HTERT RPE-1 (cell line): ENCODE results near the gene EPHA6.

Source experiments
- in situ Hi-C: fragments of 300-500 bp; cut with MboI; formaldehyde crosslinking; loops from 4 replicates; pipeline ENCODE4 v1.14.3; 2020; ENCODE audit warnings: low sequenced_read_pairs

The EPHA6 gene

DNA sequence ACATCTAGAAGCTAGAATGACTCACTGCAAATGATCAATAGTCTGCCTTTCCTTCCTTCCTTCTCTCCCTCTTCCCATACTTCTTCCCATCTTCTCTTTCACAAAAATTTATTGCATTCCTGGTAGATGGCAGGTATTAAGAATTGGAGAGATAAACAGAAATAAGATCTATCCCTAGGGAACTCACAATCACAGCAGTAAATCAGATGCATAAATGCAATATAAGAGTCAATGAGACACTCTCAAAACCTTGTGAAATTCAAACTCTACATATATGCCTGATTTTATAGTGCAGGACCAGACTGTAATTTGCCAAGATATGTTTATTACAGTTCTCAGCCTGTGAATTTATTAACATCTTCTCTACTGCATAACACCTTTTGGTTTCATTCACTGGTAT lies 871.9 kb downstream of the EPHA6 start:
- in situ Hi-C loops, result no loop called here

DNA sequence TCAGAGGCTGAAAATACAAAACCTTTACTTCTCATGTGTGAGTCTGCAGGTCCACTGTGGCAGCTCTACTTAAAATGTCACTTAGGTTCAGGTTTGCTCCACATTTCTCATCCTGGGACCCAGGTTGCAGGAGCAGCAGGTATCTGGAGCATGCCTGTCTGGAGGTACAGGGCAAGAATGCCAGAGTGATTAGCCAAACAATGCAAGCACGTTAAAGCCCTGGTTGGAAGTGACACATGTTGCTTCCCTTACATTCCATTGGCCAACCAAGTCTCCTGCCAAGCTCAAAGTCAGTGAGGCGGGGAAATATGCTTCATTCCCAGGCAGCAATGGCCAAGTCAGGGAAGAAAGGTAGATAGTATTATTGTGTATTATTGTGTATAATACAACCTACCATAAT lies 873.3 kb downstream of the EPHA6 start:
- in situ Hi-C loops, result no loop called here

DNA sequence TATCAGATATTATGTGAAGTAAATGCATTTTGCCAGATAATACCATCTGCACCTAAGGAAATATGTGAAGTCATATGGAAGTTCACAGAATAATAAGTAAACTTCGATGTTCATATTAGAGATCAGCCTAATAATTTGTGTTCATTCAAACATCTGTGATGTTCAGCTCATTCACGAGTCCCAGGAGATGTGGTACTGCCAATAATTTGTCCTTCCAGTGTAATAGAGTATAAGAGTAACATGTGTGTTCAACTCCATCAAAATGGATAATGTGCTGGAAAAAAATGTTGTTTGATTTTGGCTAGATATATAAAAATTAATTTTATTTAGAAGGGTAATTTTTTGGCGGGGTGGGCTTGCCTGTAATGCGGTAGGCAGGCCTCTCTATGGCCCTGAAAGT lies 874.7 kb downstream of the EPHA6 start:
- in situ Hi-C loops, result no loop called here

DNA sequence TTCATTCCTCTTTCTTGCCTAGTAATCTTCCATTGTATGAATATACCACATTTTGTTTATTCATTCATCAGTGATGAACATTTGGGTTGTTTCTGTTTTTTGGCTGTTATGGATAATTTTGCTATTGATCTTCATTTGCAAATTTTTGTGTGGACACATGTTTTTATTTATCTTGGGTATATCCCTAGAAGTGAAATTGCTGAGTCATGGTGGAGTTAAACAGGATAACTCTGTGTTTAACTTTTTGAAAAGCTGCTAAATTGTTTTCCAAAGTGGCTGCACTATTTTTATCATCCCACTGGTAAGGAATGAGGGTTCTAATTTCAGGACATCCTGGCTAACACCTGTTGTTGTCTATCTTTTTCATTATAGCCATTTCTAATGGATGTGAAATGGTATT lies 875.6 kb downstream of the EPHA6 start:
- in situ Hi-C loops, result no loop called here

DNA sequence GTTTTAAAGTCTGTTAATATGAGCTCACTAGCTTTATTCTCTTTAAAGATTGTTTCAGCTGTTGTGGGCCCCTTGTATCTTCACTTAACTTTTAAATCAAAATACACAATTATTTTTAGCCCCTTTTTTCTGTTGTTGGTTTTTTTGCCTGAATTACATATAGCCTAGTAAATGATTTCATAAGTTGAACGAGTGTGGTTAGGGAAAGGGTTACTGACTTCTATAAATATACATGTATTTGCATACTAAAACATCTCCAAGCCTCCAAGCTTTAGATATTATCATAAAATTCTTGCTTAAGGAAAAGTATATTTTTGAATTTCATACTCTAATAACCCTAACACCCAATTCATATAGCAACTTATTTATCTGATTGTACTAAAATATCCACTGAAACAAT lies 877.0 kb downstream of the EPHA6 start:
- in situ Hi-C loops, result no loop called here

DNA sequence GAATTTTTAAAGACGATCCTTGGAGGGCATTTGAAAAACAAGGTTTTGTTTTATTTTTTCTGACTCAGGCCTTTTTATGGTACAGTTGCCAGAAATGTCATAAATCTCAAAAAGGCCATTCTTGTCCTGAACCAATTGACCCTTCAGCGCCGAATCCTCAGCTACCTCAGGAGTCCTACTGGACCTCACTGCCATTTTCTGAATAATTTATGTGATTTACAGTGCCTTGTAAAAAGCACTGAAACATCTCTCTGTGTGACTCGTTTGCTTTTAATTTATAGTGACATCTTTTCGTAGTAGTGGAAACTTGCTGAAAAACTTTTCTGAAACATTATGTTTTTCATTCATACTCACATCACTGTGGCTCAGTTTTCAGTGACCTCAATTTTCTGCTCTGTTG lies 878.0 kb downstream of the EPHA6 start:
- in situ Hi-C loops, result no loop called here

DNA sequence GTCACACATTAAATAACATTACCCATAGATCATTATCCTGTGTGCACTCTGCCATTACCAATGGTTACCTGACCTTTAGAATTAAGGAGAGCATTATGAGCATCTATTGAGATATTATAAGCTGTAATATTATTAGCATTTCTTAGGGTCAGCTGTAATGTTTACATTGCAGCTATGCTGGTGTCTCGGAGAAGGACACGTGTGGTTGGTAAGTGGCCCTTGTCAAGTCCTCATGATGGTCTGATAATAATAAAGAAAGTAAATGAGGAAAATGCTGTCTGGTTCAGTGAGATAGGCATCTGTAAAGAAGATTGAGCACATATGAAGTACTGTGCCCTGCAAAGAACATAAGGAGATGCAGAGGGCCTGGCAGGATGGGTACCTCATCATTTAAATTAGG lies 878.4 kb downstream of the EPHA6 start:
- in situ Hi-C loops, result no loop called here

DNA sequence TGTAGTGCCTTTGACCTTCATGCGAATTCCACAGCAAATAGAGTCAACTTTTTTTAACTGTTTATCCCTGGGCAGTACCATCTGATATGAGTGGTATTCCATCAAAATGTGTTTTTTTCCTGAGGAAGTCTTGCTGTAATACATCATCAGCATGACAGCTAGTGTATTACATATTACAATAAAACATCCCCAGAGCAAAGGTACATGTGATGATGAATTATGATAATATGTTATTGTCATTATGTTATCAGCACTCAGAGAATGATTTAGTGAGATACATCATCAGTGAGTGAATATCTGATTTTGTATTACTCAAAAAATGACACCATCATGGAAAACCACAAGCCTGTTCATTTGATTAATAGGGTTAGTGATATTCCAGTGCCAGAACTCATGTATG lies 880.5 kb downstream of the EPHA6 start:
- in situ Hi-C loops, result no loop called here

DNA sequence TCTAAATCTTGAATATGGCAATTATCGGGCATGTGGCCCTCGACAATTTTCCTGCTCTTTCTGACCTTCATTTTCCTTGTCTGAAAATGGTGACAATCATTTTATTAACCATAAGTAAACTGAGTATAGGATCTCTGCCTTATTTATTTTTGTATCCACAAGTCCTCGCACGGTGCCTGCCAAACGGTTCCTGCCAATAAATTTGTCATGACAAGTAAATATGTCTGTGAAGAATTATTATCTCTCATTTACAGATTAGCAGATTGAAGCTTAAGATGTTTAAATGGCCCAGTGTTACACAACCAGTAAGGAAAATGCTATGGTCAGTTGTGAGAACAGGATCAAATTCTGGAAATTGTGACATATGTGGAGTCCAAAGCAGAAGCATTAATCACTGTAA lies 884.3 kb downstream of the EPHA6 start:
- in situ Hi-C loops, result no loop called here

DNA sequence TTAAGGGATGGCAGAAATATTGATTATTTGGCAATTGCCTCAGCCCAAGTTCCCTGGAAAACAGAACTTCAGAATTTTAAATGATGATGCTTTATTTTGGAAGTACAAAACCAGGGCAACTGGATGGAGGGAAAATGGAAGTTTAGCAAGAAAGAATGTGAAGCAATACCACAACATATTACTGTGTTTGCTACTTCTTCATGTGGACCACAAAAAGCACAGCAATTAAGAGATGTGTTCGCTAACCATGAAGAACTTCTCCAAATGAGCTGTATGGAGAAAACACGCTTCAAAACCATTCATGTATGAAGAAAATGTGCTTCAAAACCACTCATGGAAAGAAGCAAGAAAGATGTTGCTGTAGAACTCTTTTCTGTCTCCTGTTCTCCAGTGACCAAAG lies 885.5 kb downstream of the EPHA6 start:
- in situ Hi-C loops, result no loop called here

DNA sequence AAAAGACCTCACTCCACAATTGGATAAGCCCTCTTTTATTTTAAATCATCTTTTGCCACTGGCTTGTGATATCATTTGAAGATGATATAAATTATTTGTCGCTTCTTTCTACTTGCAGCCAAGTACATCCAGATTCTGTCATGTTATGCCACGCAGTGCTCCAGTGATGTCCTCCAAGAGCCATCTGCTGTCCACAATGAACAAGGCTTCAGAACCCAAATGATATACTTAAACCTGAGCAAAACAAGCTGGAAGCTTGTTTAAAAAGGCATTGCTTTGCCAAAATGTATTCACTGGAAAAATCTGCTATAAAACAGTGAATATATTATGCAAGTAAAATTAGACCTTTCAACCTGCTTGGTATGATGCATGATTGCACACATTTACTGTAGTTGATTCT lies 891.4 kb downstream of the EPHA6 start:
- in situ Hi-C loops, result no loop called here

DNA sequence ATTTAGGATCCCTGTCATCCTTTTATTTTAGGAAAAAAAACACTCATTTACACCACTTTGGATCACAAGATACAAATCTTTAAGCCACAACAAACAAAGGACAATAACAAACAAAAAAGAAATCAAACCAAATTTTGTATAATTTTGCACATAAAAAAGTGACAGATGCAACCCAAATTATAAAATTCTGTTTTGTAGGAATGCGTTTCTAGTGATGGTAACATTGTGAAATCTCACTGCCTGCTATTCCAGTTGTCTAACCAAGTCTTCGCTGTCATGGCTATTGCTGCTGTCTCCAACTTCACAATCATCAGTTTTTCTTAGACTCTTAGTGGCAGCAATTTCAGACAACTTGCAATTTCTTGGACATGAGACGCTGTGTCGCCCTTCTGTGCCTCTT lies 891.8 kb downstream of the EPHA6 start:
- in situ Hi-C loops, result no loop called here

DNA sequence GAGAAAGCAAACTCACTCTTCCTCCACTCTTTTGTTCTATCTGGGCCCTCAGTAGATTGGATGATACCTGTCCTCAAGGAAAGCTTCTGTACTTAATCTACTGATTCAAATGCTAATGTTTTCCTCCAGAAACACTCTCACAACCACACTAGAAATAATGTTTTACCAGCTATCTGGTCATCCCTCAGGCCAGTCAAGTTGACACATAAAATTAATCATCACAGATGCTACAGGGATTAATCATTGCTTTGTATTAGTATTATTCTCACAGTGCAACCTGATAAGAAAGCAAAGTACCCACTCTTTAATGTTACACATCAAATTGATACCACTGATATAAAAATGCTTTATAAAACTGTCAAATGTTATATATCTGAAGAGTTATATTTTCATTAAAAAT lies 897.3 kb downstream of the EPHA6 start:
- in situ Hi-C loops, result no loop called here

DNA sequence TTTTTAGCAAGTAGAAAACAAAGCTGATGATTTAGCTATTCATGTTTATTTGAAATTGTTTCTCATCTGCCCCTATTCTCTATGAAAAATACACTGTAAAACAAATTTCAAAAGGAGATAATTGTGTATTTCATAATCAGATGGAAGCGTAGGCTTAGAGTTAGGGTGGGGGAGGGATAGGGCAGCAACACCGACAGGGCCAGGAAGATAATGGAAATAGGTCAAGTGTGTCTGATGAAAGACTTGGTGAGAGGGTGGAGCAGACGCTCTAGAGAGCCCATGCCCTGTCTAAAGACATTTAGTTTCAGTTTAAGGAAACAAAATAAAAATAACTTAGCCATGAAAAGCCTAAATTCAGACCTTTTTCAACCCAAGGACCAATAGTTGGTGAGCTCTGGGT lies 898.5 kb downstream of the EPHA6 start:
- in situ Hi-C loops, result no loop called here

DNA sequence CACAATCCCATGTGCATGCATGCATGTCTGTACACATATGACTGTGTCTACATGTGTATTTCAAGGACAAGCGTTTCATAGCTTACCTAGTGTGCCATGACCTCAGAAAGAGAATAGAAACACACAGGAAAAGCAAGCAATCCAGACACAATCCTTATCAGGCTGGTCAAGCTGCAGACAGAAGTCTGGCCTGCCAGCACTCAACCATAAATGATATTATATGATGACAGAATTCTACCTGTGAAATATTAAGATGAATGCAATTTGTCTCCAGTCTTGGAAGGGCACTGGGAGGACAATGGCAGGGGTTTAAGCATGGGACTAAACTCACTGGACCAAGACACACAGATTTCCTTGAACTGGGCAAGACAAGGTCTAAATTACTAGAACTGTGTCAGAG lies 899.2 kb downstream of the EPHA6 start:
- in situ Hi-C loops, result no loop called here

DNA sequence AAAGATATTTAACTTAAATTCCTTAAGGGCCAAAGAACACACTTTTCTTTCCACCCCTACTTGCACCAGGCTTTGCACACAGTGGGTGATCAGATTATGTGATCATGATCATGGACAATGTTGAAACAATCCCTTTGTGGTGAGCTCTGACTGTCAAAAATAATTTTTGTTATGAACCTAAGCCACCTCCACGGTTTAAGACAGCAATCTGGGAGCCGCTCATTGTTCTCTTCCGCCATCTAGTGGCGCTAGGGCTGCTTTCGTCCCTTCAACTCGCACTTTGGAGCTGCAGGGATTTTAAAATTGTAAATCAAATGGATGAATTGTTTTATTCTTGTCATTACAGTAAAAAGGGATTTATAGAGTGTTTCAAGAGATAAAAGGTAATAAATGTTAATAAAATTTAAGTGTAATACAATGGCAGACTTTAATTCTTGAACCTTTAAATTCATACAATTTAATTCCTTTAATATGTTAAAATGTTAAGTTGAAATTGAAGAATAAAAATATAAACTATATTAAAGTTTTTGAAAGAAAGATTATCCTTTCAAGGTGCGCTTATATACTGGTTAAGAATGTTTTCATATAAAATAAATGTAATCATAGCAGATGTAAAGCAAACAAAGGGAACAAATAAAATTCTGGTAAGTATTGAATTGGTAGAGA lies 904.9 kb downstream of the EPHA6 start:
- in situ Hi-C loops, result no loop called here

DNA sequence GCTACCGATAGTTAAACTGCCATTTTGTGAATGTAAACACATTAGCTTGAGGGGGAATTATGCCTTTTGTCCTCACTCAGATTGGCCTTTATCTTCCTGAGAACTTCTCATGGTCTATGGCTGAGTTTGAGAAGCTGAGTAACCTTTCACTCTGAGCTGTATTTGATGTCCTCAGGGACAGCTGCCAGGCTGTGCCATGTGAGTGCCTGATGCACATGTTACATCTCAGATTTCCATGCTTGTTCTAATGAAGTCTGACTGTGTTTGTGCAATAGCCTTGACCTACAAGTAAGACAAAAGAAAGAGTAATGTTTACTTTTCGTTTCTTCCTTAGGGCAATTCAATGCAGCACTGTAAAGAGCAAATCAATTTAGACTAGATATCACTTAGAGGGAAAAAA lies 906.0 kb downstream of the EPHA6 start:
- in situ Hi-C loops, result no loop called here

DNA sequence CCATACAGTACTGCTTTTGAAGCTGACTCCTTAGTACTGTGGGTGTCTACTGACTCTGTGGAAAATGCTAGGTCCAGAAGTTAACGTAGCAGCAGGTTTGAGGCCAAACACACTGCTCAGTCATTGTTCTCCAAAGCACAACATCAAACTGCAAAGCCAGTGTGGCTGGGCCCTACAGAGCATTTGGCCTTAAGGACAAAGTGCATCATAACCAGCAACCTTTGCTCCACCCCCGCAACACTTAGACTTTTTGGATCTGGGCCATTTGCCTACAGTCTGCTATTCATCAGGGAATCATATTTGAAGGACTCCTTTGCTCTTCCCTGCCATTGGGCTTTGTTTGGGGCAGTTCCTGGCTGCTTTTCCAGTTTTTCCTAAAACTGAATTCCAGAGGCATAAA lies 907.1 kb downstream of the EPHA6 start:
- in situ Hi-C loops, result no loop called here

DNA sequence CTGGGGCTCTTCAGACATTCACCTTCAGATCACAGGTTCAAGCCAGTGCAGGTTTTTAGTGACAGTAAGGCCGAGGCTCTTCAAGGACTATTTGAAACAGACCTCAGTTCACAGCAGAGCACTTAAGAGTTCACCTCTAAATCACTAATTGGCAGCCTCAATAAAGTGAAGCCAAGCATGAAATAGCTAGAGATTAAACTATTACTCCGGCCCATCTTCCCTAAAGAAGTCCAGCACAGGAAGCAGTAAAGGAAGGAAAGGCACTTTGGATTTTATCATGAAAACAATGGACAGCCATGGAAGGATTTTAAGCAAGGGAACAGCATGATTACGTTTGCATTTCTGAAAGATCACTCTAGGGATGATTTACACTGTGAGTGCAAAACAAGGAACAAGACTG lies 922.5 kb downstream of the EPHA6 start:
- in situ Hi-C loops, result no loop called here

DNA sequence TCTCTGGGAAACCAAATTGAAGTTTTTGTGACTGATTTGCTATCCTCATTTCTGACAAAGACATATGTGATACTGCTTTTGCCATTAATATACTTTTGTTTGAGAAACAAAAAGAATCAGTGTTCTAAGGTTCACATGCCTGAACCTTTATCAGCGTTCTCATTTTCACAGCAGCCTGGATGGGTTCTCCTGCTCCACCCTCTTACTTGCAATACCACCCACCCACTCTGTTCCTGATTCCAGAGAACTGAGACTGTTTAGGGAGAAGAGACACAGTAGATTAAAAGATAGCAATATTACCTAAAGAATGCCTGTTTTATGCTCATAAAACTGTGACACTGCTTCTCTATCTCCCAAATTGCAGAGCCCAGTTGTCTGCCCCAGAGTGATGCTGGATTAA lies 924.4 kb downstream of the EPHA6 start:
- in situ Hi-C loops, result no loop called here

DNA sequence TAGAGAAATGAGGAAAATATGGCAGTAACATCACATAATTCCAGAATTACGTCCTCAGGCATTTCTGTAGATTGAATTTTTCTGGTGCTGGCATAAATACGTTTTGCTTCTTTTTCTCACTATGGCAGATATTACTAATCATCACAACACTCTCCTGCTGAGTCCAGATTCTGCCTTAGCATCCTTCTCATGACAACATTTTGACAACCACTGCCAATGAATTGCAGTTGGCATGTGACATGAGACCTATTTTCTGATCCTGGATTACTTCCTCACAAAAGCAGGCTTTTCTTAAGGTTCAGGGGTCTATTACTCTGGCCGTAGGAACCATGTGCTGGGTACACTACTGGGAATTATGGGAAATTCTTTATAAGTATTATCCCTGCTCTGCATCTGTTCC lies 927.6 kb downstream of the EPHA6 start:
- in situ Hi-C loops, result no loop called here

DNA sequence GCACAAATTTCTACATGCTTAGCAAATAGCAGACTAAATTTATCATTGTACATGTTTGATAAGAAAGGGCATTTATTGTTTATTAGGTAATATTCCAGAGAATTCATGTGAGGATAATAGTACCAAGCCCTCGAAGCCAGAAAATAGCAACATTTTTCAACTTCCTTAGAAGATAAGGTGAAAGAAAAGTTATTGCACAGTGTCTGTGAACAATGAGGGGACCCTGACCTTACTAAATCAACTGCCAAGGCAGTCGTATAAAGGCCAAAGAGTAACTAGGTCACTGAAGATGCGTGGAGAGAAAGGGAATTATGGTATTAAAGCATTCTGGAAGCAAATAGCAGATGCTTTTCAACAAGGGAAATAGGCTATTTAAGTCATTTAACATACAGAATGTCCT lies 929.9 kb downstream of the EPHA6 start:
- in situ Hi-C loops, result no loop called here

DNA sequence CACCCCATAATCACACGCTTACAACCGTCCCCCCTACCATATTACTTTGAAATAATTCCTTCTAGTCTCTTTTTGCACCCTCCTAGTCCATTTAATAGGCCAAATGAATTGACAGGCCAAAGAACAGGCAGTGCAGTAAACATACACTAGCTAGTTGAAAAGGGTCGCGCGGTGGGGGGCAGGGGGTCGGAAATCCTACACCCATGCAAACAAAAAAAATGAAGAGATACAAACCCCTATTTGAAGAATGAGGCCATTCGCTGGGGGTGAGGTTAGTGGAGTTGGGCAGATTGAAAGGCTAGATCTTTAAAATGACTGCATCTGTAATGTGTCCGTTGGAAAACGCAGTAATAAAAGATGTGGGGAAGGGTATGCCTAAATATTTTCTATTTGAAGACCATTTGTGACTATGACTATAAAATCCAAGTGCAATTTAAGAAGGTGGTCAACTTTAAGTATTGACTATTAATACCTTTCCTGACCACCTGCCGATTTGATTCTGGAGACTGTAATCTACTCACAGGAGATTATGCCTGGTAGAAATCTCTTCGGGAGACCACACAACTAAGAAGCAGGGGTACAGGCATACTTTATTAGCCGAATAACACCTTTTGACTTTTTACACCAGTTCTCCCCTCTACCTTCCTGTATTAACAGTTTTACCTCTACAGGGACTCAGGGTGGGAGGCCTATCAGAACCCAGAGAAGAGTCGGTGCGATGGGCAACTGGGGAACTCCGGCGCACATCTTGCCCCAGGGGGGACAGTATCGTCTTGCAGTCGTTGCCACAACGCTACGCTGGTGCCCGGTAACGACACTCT lies 949.4 kb downstream of the EPHA6 start:
- in situ Hi-C loops, result no loop called here
